Measurements from ENCODE around the gene SLC25A17. TPM values are rescaled to one million over a fixed set of nuclear protein-coding genes. Genes with fewer than 3 reads are reported as not detected.

Gene SLC25A17
- total and polyA plus RNA-seq, 5 donors from 2014 or later = 12.0 to 32.9 (median 23.3) TPM

Other genes with a start within 250 kb of the SLC25A17 start
- gene MRTFA, start 182.6 kb downstream of the SLC25A17 start, total RNA-seq = 94.5 TPM
- 10 to 100 TPM; 11.3 to 17.4 (median 14.9) TPM for gene MRTFA, start 182.6 kb downstream of the SLC25A17 start, polyA plus RNA-seq
- not detected for gene MCHR1, start 139.9 kb downstream of the SLC25A17 start, total RNA-seq
- not detected for gene MCHR1, start 139.9 kb downstream of the SLC25A17 start, polyA plus RNA-seq
- 122 TPM for gene ST13, start 37.3 kb upstream of the SLC25A17 start, total RNA-seq
- 100 to 1,000 TPM; 149 to 194 (median 169) TPM for gene ST13, start 37.3 kb upstream of the SLC25A17 start, polyA plus RNA-seq
- gene XPNPEP3, start 37.8 kb upstream of the SLC25A17 start, total RNA-seq = 15.3 TPM
- 10 to 100 TPM in 1 of 4 donors, 1 to 10 TPM in 3; 2.4 to 11.8 (median 4.6) TPM for gene XPNPEP3, start 37.8 kb upstream of the SLC25A17 start, polyA plus RNA-seq
- gene DNAJB7, start 42.8 kb upstream of the SLC25A17 start, total RNA-seq = not detected
- under 1 TPM in 3 of 4 donors, not detected in 1; 0.20 to 0.23 (median 0.22) TPM for gene DNAJB7, start 42.8 kb upstream of the SLC25A17 start, polyA plus RNA-seq
- 40.8 TPM for gene RBX1, start 132.0 kb upstream of the SLC25A17 start, total RNA-seq
- 100 to 1,000 TPM; 201 to 264 (median 223) TPM for gene RBX1, start 132.0 kb upstream of the SLC25A17 start, polyA plus RNA-seq

Data from CD4-positive, CD25-positive, alpha-beta regulatory T cell (primary cell).